Progenitor cell of endocrine pancreas (in vitro differentiated cells): ENCODE data around the gene SLC25A26. TPM values are rescaled to one million over a fixed set of nuclear protein-coding genes. Genes with fewer than 3 reads are reported as not detected.
"Not testable (repeated sequence)": the region's sequence is repeated elsewhere in the genome, so short reads cannot be mapped to it uniquely, and the experiment has no call there.

Source experiments
- DNase-seq: peaks from one replicate; pipeline ENCODE4 v3.0.0; 2021; ENCODE audit warnings: low spot score; ENCODE audit not compliant: unreplicated experiment
- H3K27ac Mint-ChIP-seq: 2 replicates; pipeline ENCODE4 v1.8.0; 2021; ENCODE audit warnings: mild to moderate bottlenecking, moderate library complexity, mixed read lengths
- H3K27me3 Mint-ChIP-seq: 2 replicates; pipeline ENCODE4 v1.8.0; 2021; ENCODE audit warnings: mixed read lengths
- H3K36me3 Mint-ChIP-seq: 2 replicates; pipeline ENCODE4 v1.8.0; 2022; ENCODE audit warnings: mixed read lengths; ENCODE audit not compliant: insufficient read depth
- H3K4me1 Mint-ChIP-seq: 2 replicates; pipeline ENCODE4 v1.8.0; 2021; ENCODE audit warnings: low read depth, mixed read lengths
- H3K4me3 Mint-ChIP-seq: 2 replicates; pipeline ENCODE4 v1.8.0; 2021; ENCODE audit warnings: low read depth, mild to moderate bottlenecking, moderate library complexity, mixed read lengths
- H3K9me3 Mint-ChIP-seq: 2 replicates; pipeline ENCODE4 v1.8.0; 2021; ENCODE audit warnings: low read depth, mixed read lengths
- total RNA-seq: library from RNA; stranded (reverse); gene quantifications from 2 replicates; pipeline ENCODE4 v1.2.1, GENCODE V29; 2021
- TF ChIP-seq, protein P1 (sequence below): fragments of 200-600 bp; sonication (generic); IDR thresholded peaks from one replicate; pipeline ENCODE4 v1.5.0; 2021; ENCODE audit warnings: antibody characterized with exemption, mild to moderate bottlenecking; ENCODE audit not compliant: unreplicated experiment

Gene SLC25A26
- total RNA-seq, 1 donor from 2014 or later: 18.9 TPM

DNA sequence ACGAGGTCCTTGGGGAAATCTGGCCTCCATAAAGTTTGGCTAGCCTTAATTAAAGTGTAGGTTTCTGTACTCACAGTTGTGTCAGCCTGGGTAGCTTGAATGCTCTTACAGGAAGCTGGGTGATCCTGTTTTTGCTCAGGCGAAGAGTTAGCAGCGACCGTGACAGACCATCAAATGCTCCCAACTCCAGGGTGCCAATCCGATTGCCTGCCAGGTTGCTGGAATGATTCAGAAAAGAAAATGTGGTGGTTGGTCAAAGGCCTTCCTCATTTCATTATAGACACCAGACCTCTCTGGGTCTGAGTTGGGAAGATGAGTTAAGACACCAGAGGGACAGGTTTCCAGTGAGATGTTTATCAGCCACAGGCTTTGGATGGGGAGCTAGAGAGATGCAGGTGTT, 194.0 kb downstream of the SLC25A26 start:
- peaks cover under 1% of the 10 kb centered on the region for H3K9me3 Mint-ChIP-seq
- peaks cover 3% of the 10 kb centered on the region for H3K27me3 Mint-ChIP-seq
- H3K36me3 Mint-ChIP-seq: peaks cover 33% of the 10 kb centered on the region
- peaks cover 12% of the 10 kb centered on the region for H3K4me1 Mint-ChIP-seq
- no peak overlapping the region for H3K27ac Mint-ChIP-seq
- no peak overlapping the region for H3K4me3 Mint-ChIP-seq
- DNase-seq: no peak
- TF ChIP-seq, protein P1, sequence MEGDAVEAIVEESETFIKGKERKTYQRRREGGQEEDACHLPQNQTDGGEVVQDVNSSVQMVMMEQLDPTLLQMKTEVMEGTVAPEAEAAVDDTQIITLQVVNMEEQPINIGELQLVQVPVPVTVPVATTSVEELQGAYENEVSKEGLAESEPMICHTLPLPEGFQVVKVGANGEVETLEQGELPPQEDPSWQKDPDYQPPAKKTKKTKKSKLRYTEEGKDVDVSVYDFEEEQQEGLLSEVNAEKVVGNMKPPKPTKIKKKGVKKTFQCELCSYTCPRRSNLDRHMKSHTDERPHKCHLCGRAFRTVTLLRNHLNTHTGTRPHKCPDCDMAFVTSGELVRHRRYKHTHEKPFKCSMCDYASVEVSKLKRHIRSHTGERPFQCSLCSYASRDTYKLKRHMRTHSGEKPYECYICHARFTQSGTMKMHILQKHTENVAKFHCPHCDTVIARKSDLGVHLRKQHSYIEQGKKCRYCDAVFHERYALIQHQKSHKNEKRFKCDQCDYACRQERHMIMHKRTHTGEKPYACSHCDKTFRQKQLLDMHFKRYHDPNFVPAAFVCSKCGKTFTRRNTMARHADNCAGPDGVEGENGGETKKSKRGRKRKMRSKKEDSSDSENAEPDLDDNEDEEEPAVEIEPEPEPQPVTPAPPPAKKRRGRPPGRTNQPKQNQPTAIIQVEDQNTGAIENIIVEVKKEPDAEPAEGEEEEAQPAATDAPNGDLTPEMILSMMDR: no peak

GRCh38 chr3:66415867-66416428, 195.1 kb downstream of the SLC25A26 start:
- Mint-ChIP-seq H3K4me1 (peaks cover 12% of the 10 kb centered on the region), H3K27ac (no peak overlapping the region), H3K4me3 (no peak overlapping the region), H3K36me3 (peaks cover 41% of the 10 kb centered on the region), H3K27me3 (peaks cover 3% of the 10 kb centered on the region), H3K9me3 (peaks cover 10% of the 10 kb centered on the region)
- no peak for DNase-seq
- TF ChIP-seq, protein P1: no peak

GRCh38 chr3:66416556-66417304, 195.9 kb downstream of the SLC25A26 start:
- Mint-ChIP-seq H3K27me3 (peaks cover 3% of the 10 kb centered on the region), H3K4me3 (no peak overlapping the region), H3K27ac (peak overlapping the region; percentile 18), H3K4me1 (peaks cover 12% of the 10 kb centered on the region), H3K9me3 (peaks cover 13% of the 10 kb centered on the region), H3K36me3 (peaks cover 40% of the 10 kb centered on the region)
- TF ChIP-seq, protein P1: no peak
- DNase-seq: no peak

GRCh38 chr3:66418475-66418931, 197.7 kb downstream of the SLC25A26 start:
- H3K27me3 Mint-ChIP-seq: peaks cover 3% of the 10 kb centered on the region
- TF ChIP-seq, protein P1: no peak
- peaks cover 44% of the 10 kb centered on the region for H3K36me3 Mint-ChIP-seq
- H3K27ac Mint-ChIP-seq: no peak overlapping the region
- DNase-seq: no peak
- peaks cover 23% of the 10 kb centered on the region for H3K9me3 Mint-ChIP-seq
- H3K4me1 Mint-ChIP-seq: peaks cover 12% of the 10 kb centered on the region
- no peak overlapping the region for H3K4me3 Mint-ChIP-seq

DNA sequence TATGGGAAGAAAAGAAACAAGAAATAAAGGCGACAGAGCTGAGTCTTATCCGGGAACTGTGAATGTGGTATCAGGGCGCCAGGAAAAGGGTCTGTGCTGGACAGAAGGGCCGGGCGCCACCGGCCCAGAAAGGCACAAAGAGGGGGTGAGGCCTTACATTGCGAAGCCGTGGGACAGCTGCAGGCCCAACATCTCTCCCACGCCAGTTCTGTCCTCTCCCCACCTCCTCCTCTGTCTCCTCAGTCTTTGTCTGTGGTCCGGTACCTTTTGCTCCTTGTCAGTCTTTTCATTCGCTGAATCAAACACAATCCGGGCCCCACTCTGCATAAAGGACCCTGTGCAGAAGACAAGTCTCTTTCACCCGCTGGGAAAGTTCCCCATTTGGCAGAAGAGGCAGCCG, 198.2 kb downstream of the SLC25A26 start:
- H3K9me3 Mint-ChIP-seq: peaks cover 23% of the 10 kb centered on the region
- no peak overlapping the region for H3K4me3 Mint-ChIP-seq
- peaks cover 3% of the 10 kb centered on the region for H3K27me3 Mint-ChIP-seq
- DNase-seq: no peak
- TF ChIP-seq, protein P1: no peak
- H3K36me3 Mint-ChIP-seq: peaks cover 46% of the 10 kb centered on the region
- no peak overlapping the region for H3K27ac Mint-ChIP-seq
- H3K4me1 Mint-ChIP-seq: peaks cover 12% of the 10 kb centered on the region

GRCh38 chr3:66421144-66421543, 200.3 kb downstream of the SLC25A26 start:
- not testable (repeated sequence) for H3K27ac Mint-ChIP-seq, H3K4me3 Mint-ChIP-seq, DNase-seq, H3K27me3 Mint-ChIP-seq, H3K4me1 Mint-ChIP-seq
- peaks cover 45% of the 10 kb centered on the region for H3K36me3 Mint-ChIP-seq
- peaks cover 23% of the 10 kb centered on the region for H3K9me3 Mint-ChIP-seq

- H3K4me3 Mint-ChIP-seq, DNase-seq, H3K4me1 Mint-ChIP-seq, H3K27me3 Mint-ChIP-seq, H3K27ac Mint-ChIP-seq: not testable (repeated sequence)
- Mint-ChIP-seq H3K36me3 (peaks cover 45% of the 10 kb centered on the region), H3K9me3 (peaks cover 23% of the 10 kb centered on the region)
Measured at GRCh38 chr3:66421893-66422292, 201.1 kb downstream of the SLC25A26 start.
